ENCODE data around the gene FAM120B.

FAM120B gene

GRCh38 chr6:170288091-170288631 lies 18.4 kb upstream of the FAM120B start:
- H3K4me3 ChIP-seq (ENCODE audit: low read length in 2 of 2): no peak overlapping the region
- no peak overlapping the region for H3K27ac ChIP-seq (ENCODE audit: low read length)
- no peak overlapping the region for H3K9ac ChIP-seq (ENCODE audit: low read length in 2 of 2)
- H3K4me1 ChIP-seq (ENCODE audit: control insufficient read depth, insufficient read depth, low read length): peaks cover 36% of the 10 kb centered on the region
- H3K27me3 ChIP-seq (ENCODE audit: control insufficient read depth in 1 of 2, insufficient read depth in 2 of 2, low read length in 2 of 2): peaks cover 30 to 50% of the 10 kb centered on the region in 2 donors
- H3K36me3 ChIP-seq (ENCODE audit: control insufficient read depth in 2 of 2, insufficient read depth in 2 of 2, low read length in 2 of 2): no peaks in the 10 kb centered on the region
- no peaks in the 10 kb centered on the region for H3K9me3 ChIP-seq (ENCODE audit: control insufficient read depth in 2 of 2, low read length in 2 of 2)

GRCh38 chr6:170288852-170289179 lies 17.7 kb upstream of the FAM120B start:
- Histone ChIP-seq H3K27ac (ENCODE audit: low read length) (no peak overlapping the region), H3K4me3 (ENCODE audit: low read length in 2 of 2) (peak overlapping the region in 1 of 2 donors; percentile 78), H3K4me1 (ENCODE audit: control insufficient read depth, insufficient read depth, low read length) (peaks cover 36% of the 10 kb centered on the region), H3K27me3 (ENCODE audit: control insufficient read depth in 1 of 2, insufficient read depth in 2 of 2, low read length in 2 of 2) (peaks cover 36 to 57% of the 10 kb centered on the region in 2 donors), H3K36me3 (ENCODE audit: control insufficient read depth in 2 of 2, insufficient read depth in 2 of 2, low read length in 2 of 2) (no peaks in the 10 kb centered on the region), H3K9me3 (ENCODE audit: control insufficient read depth in 2 of 2, low read length in 2 of 2) (no peaks in the 10 kb centered on the region), H3K9ac (ENCODE audit: low read length in 2 of 2) (no peak overlapping the region)

- Histone ChIP-seq H3K9me3 (ENCODE audit: control insufficient read depth in 2 of 2, low read length in 2 of 2) (no peaks in the 10 kb centered on the region), H3K4me3 (ENCODE audit: low read length in 2 of 2) (peak overlapping the region; percentile 51 to 78), H3K27me3 (ENCODE audit: control insufficient read depth in 1 of 2, insufficient read depth in 2 of 2, low read length in 2 of 2) (peaks cover 41 to 62% of the 10 kb centered on the region in 2 donors), H3K4me1 (ENCODE audit: control insufficient read depth, insufficient read depth, low read length) (peaks cover 36% of the 10 kb centered on the region), H3K27ac (ENCODE audit: low read length) (no peak overlapping the region), H3K36me3 (ENCODE audit: control insufficient read depth in 2 of 2, insufficient read depth in 2 of 2, low read length in 2 of 2) (no peaks in the 10 kb centered on the region), H3K9ac (ENCODE audit: low read length in 2 of 2) (no peak overlapping the region)
Measured at GRCh38 chr6:170289180-170289931, 17.2 kb upstream of the FAM120B start.

- peak overlapping the region in 1 of 2 donors; percentile 56 for H3K9ac ChIP-seq (ENCODE audit: low read length in 2 of 2)
- H3K4me3 ChIP-seq (ENCODE audit: low read length in 2 of 2): peak overlapping the region; percentile 68 to 78
- H3K27me3 ChIP-seq (ENCODE audit: control insufficient read depth in 1 of 2, insufficient read depth in 2 of 2, low read length in 2 of 2): peaks cover 47 to 68% of the 10 kb centered on the region in 2 donors
- peaks cover 37% of the 10 kb centered on the region for H3K4me1 ChIP-seq (ENCODE audit: control insufficient read depth, insufficient read depth, low read length)
- no peak overlapping the region for H3K27ac ChIP-seq (ENCODE audit: low read length)
- no peaks in the 10 kb centered on the region for H3K9me3 ChIP-seq (ENCODE audit: control insufficient read depth in 2 of 2, low read length in 2 of 2)
- H3K36me3 ChIP-seq (ENCODE audit: control insufficient read depth in 2 of 2, insufficient read depth in 2 of 2, low read length in 2 of 2): no peaks in the 10 kb centered on the region
Measured at GRCh38 chr6:170289951-170290295, 16.6 kb upstream of the FAM120B start.

- no peaks in the 10 kb centered on the region for H3K9me3 ChIP-seq (ENCODE audit: control insufficient read depth in 2 of 2, low read length in 2 of 2)
- peak within 1 kb of the TSS; percentile 55 to 56 for H3K9ac ChIP-seq (ENCODE audit: low read length in 2 of 2)
- H3K27me3 ChIP-seq (ENCODE audit: control insufficient read depth in 1 of 2, insufficient read depth in 2 of 2, low read length in 2 of 2): peaks cover 48 to 73% of the 10 kb centered on the region in 2 donors
- H3K36me3 ChIP-seq (ENCODE audit: control insufficient read depth in 2 of 2, insufficient read depth in 2 of 2, low read length in 2 of 2): no peaks in the 10 kb centered on the region
- H3K27ac ChIP-seq (ENCODE audit: low read length): no peak within 1 kb of the TSS
- H3K4me1 ChIP-seq (ENCODE audit: control insufficient read depth, insufficient read depth, low read length): peaks cover 43% of the 10 kb centered on the region
- H3K4me3 ChIP-seq (ENCODE audit: low read length in 2 of 2): peak within 1 kb of the TSS; percentile 68 to 78
Measured at GRCh38 chr6:170290296-170291128, 16.0 kb upstream of the FAM120B start, which contains the start of gene DLL1. DLL1 (minus strand) TSS chr6:170291078; CDS start chr6:170290139, 939 bp downstream.

- Histone ChIP-seq H3K27me3 (ENCODE audit: control insufficient read depth in 1 of 2, insufficient read depth in 2 of 2, low read length in 2 of 2) (peaks cover 48 to 83% of the 10 kb centered on the region in 2 donors), H3K27ac (ENCODE audit: low read length) (no peak overlapping the region), H3K4me3 (ENCODE audit: low read length in 2 of 2) (peak overlapping the region; percentile 29 to 67), H3K36me3 (ENCODE audit: control insufficient read depth in 2 of 2, insufficient read depth in 2 of 2, low read length in 2 of 2) (no peaks in the 10 kb centered on the region), H3K9ac (ENCODE audit: low read length in 2 of 2) (no peak overlapping the region), H3K4me1 (ENCODE audit: control insufficient read depth, insufficient read depth, low read length) (peaks cover 53% of the 10 kb centered on the region), H3K9me3 (ENCODE audit: control insufficient read depth in 2 of 2, low read length in 2 of 2) (no peaks in the 10 kb centered on the region)
Measured at GRCh38 chr6:170291271-170292110, 15.1 kb upstream of the FAM120B start.

GRCh38 chr6:170292111-170292406 lies 14.5 kb upstream of the FAM120B start:
- no peaks in the 10 kb centered on the region for H3K9me3 ChIP-seq (ENCODE audit: control insufficient read depth in 2 of 2, low read length in 2 of 2)
- H3K4me3 ChIP-seq (ENCODE audit: low read length in 2 of 2): peak overlapping the region in 1 of 2 donors; percentile 67
- no peak overlapping the region for H3K27ac ChIP-seq (ENCODE audit: low read length)
- no peak overlapping the region for H3K9ac ChIP-seq (ENCODE audit: low read length in 2 of 2)
- H3K4me1 ChIP-seq (ENCODE audit: control insufficient read depth, insufficient read depth, low read length): peaks cover 59% of the 10 kb centered on the region
- no peaks in the 10 kb centered on the region for H3K36me3 ChIP-seq (ENCODE audit: control insufficient read depth in 2 of 2, insufficient read depth in 2 of 2, low read length in 2 of 2)
- peaks cover 51 to 89% of the 10 kb centered on the region in 2 donors for H3K27me3 ChIP-seq (ENCODE audit: control insufficient read depth in 1 of 2, insufficient read depth in 2 of 2, low read length in 2 of 2)

- H3K4me1 ChIP-seq (ENCODE audit: control insufficient read depth, insufficient read depth, low read length): peaks cover 56% of the 10 kb centered on the region
- H3K27ac ChIP-seq (ENCODE audit: low read length): no peak overlapping the region
- H3K36me3 ChIP-seq (ENCODE audit: control insufficient read depth in 2 of 2, insufficient read depth in 2 of 2, low read length in 2 of 2): no peaks in the 10 kb centered on the region
- peaks cover 52 to 89% of the 10 kb centered on the region in 2 donors for H3K27me3 ChIP-seq (ENCODE audit: control insufficient read depth in 1 of 2, insufficient read depth in 2 of 2, low read length in 2 of 2)
- no peak overlapping the region for H3K4me3 ChIP-seq (ENCODE audit: low read length in 2 of 2)
- H3K9ac ChIP-seq (ENCODE audit: low read length in 2 of 2): no peak overlapping the region
- no peaks in the 10 kb centered on the region for H3K9me3 ChIP-seq (ENCODE audit: control insufficient read depth in 2 of 2, low read length in 2 of 2)
Measured at GRCh38 chr6:170292407-170293158, 14.0 kb upstream of the FAM120B start.

GRCh38 chr6:170293341-170294231 lies 13.0 kb upstream of the FAM120B start:
- no peak overlapping the region for H3K9ac ChIP-seq (ENCODE audit: low read length in 2 of 2)
- H3K4me1 ChIP-seq (ENCODE audit: control insufficient read depth, insufficient read depth, low read length): peaks cover 55% of the 10 kb centered on the region
- peaks cover 49 to 86% of the 10 kb centered on the region in 2 donors for H3K27me3 ChIP-seq (ENCODE audit: control insufficient read depth in 1 of 2, insufficient read depth in 2 of 2, low read length in 2 of 2)
- no peak overlapping the region for H3K4me3 ChIP-seq (ENCODE audit: low read length in 2 of 2)
- H3K27ac ChIP-seq (ENCODE audit: low read length): no peak overlapping the region
- no peaks in the 10 kb centered on the region for H3K36me3 ChIP-seq (ENCODE audit: control insufficient read depth in 2 of 2, insufficient read depth in 2 of 2, low read length in 2 of 2)
- H3K9me3 ChIP-seq (ENCODE audit: control insufficient read depth in 2 of 2, low read length in 2 of 2): no peaks in the 10 kb centered on the region

All from stomach smooth muscle (tissue), 2 donors.